Measurements from ENCODE around the gene OR2L2.

OR2L2 gene

GRCh38 chr1:248029770-248030169 lies at the start of gene OR2L2:
Gene OR2L2, plus strand, starts transcription at chr1:248030070. Its CDS starts 8,198 bp downstream, at chr1:248038268.
- Histone ChIP-seq H3K4me3 (ENCODE audit: low read depth in 1 of 2, low read length in 2 of 2) (no peak within 1 kb of the TSS), H3K27ac (ENCODE audit: low read length) (no peak within 1 kb of the TSS), H3K27me3 (ENCODE audit: low read depth, low read length) (no peaks in the 10 kb centered on the region), H3K9me3 (ENCODE audit: control insufficient read depth in 1 of 2, low read length in 2 of 2) (peaks cover 0 to 14% of the 10 kb centered on the region in 2 donors), H3K36me3 (ENCODE audit: control insufficient read depth in 1 of 2, insufficient read depth in 2 of 2, low read length in 2 of 2) (no peaks in the 10 kb centered on the region), H3K4me1 (ENCODE audit: control insufficient read depth in 1 of 2, insufficient read depth in 2 of 2, low read length in 2 of 2) (no peaks in the 10 kb centered on the region)

- Histone ChIP-seq H3K27me3 (ENCODE audit: low read depth, low read length) (no peaks in the 10 kb centered on the region), H3K27ac (ENCODE audit: low read length) (no peak overlapping the region), H3K9me3 (ENCODE audit: control insufficient read depth in 1 of 2, low read length in 2 of 2) (no peaks in the 10 kb centered on the region), H3K4me1 (ENCODE audit: control insufficient read depth in 1 of 2, insufficient read depth in 2 of 2, low read length in 2 of 2) (no peaks in the 10 kb centered on the region), H3K4me3 (ENCODE audit: low read depth in 1 of 2, low read length in 2 of 2) (no peak overlapping the region), H3K36me3 (ENCODE audit: control insufficient read depth in 1 of 2, insufficient read depth in 2 of 2, low read length in 2 of 2) (no peaks in the 10 kb centered on the region)
Observed at GRCh38 chr1:247992986-247993385, 36.9 kb upstream of the OR2L2 start.

DNA sequence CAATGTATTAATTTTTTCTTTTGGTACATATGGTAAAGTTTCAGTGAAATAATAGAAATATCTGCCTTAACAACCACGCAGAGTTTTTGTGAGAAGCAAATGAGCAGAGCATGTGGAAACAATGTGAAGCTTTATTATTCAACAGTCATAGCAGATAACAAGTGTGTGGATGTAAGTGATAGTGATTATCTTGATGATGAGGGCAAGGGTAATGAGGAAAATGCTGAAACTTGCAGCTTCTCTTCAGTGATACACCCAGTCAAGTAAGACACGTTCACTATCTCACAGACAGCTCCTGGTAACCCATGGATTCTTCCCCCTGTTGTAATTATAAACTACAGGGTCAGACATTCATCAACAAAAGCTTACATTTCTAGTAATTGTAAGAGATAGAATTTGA lies 31.1 kb upstream of the OR2L2 start:
- no peak overlapping the region for H3K4me3 ChIP-seq (ENCODE audit: low read depth in 1 of 2, low read length in 2 of 2)
- H3K36me3 ChIP-seq (ENCODE audit: control insufficient read depth in 1 of 2, insufficient read depth in 2 of 2, low read length in 2 of 2), result no peaks in the 10 kb centered on the region
- peaks cover 0 to 3% of the 10 kb centered on the region in 2 donors for H3K9me3 ChIP-seq (ENCODE audit: control insufficient read depth in 1 of 2, low read length in 2 of 2)
- H3K27ac ChIP-seq (ENCODE audit: low read length), result no peak overlapping the region
- H3K4me1 ChIP-seq (ENCODE audit: control insufficient read depth in 1 of 2, insufficient read depth in 2 of 2, low read length in 2 of 2), result no peaks in the 10 kb centered on the region
- H3K27me3 ChIP-seq (ENCODE audit: low read depth, low read length), result no peaks in the 10 kb centered on the region

DNA sequence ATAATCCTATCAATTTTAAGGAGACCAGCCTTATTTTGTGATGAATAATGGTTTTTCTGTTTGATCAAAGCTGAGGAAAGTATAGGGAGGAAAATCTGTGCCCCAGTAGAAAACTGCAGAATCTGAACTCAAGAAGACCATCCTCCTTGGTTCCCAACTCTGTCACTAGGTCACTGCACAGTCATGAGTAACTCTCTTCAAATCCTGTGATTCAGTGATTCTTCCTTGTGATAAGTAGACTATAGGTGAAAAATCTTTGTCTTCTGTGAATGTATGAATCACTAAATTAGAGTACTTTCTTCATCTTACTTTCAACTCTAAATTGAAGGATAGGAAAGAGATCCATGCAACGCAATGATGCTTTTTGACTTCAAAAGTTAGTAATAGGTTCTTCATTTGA lies 29.7 kb upstream of the OR2L2 start:
- Histone ChIP-seq H3K4me1 (ENCODE audit: control insufficient read depth in 1 of 2, insufficient read depth in 2 of 2, low read length in 2 of 2) (no peaks in the 10 kb centered on the region), H3K36me3 (ENCODE audit: control insufficient read depth in 1 of 2, insufficient read depth in 2 of 2, low read length in 2 of 2) (no peaks in the 10 kb centered on the region), H3K9me3 (ENCODE audit: control insufficient read depth in 1 of 2, low read length in 2 of 2) (peaks cover 0 to 3% of the 10 kb centered on the region in 2 donors), H3K27ac (ENCODE audit: low read length) (no peak overlapping the region), H3K27me3 (ENCODE audit: low read depth, low read length) (no peaks in the 10 kb centered on the region), H3K4me3 (ENCODE audit: low read depth in 1 of 2, low read length in 2 of 2) (no peak overlapping the region)

GRCh38 chr1:248007778-248008177 lies 22.1 kb upstream of the OR2L2 start:
- no peak overlapping the region for H3K27ac ChIP-seq (ENCODE audit: low read length)
- H3K9me3 ChIP-seq (ENCODE audit: control insufficient read depth in 1 of 2, low read length in 2 of 2), result peaks cover 0 to 20% of the 10 kb centered on the region in 2 donors
- no peaks in the 10 kb centered on the region for H3K36me3 ChIP-seq (ENCODE audit: control insufficient read depth in 1 of 2, insufficient read depth in 2 of 2, low read length in 2 of 2)
- H3K4me1 ChIP-seq (ENCODE audit: control insufficient read depth in 1 of 2, insufficient read depth in 2 of 2, low read length in 2 of 2), result no peaks in the 10 kb centered on the region
- H3K4me3 ChIP-seq (ENCODE audit: low read depth in 1 of 2, low read length in 2 of 2), result no peak overlapping the region
- no peaks in the 10 kb centered on the region for H3K27me3 ChIP-seq (ENCODE audit: low read depth, low read length)

DNA sequence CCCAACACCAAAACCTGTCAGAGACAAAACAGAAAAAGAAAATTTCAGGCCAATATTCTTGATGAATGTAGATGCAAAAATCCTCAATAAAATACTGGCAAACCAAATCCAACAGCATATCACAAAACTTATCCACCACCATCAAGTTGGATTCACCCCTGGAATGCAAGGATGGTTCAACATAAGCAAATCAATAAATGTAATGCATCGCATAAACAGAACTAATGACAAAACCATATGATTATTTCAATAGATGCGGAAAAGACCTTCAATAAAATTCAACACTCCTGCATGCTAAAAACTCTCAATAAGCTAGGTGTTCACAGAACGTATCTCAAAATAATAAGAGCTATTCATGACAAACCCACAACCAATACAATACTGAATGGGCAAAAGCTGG lies 20.2 kb upstream of the OR2L2 start:
- no peaks in the 10 kb centered on the region for H3K36me3 ChIP-seq (ENCODE audit: control insufficient read depth in 1 of 2, insufficient read depth in 2 of 2, low read length in 2 of 2)
- H3K4me1 ChIP-seq (ENCODE audit: control insufficient read depth in 1 of 2, insufficient read depth in 2 of 2, low read length in 2 of 2), result no peaks in the 10 kb centered on the region
- H3K9me3 ChIP-seq (ENCODE audit: control insufficient read depth in 1 of 2, low read length in 2 of 2), result peaks cover 0 to 17% of the 10 kb centered on the region in 2 donors
- no peak overlapping the region for H3K4me3 ChIP-seq (ENCODE audit: low read depth in 1 of 2, low read length in 2 of 2)
- no peaks in the 10 kb centered on the region for H3K27me3 ChIP-seq (ENCODE audit: low read depth, low read length)
- H3K27ac ChIP-seq (ENCODE audit: low read length), result no peak overlapping the region

DNA sequence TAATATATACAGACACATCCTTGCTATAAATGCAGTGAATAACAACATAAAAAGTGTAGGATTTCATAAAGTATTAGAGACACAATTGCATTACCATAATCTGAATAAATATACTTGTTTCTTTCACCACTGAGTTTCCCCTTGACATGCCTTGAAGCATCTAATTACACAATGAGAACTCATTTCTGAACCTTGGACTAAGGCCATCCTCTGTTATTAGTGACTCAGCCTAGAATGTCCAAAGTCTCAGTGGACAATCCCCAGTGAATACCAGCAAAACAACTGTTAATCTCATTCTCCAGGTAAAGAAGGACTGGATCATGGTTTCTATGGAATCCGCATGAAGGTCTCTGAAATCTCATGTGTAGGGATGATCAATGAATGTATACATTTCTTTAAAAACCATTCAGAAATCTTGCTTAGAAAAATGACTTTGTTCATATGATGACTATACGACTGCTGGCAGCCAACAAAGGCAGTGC lies 16.6 kb upstream of the OR2L2 start, which contains the start of gene OR2L5:
Gene OR2L5 (plus strand): TSS at position 432 of the 482 bp plus-strand sequence. CDS start 8,288 bp downstream, outside the sequence.
- Histone ChIP-seq H3K27me3 (ENCODE audit: low read depth, low read length) (no peaks in the 10 kb centered on the region), H3K9me3 (ENCODE audit: control insufficient read depth in 1 of 2, low read length in 2 of 2) (peaks cover 0 to 20% of the 10 kb centered on the region in 2 donors), H3K4me1 (ENCODE audit: control insufficient read depth in 1 of 2, insufficient read depth in 2 of 2, low read length in 2 of 2) (no peaks in the 10 kb centered on the region), H3K36me3 (ENCODE audit: control insufficient read depth in 1 of 2, insufficient read depth in 2 of 2, low read length in 2 of 2) (no peaks in the 10 kb centered on the region), H3K27ac (ENCODE audit: low read length) (no peak within 1 kb of the TSS), H3K4me3 (ENCODE audit: low read depth in 1 of 2, low read length in 2 of 2) (no peak within 1 kb of the TSS)

GRCh38 chr1:248015803-248016202 lies 14.1 kb upstream of the OR2L2 start:
- peaks cover 0 to 6% of the 10 kb centered on the region in 2 donors for H3K9me3 ChIP-seq (ENCODE audit: control insufficient read depth in 1 of 2, low read length in 2 of 2)
- H3K4me1 ChIP-seq (ENCODE audit: control insufficient read depth in 1 of 2, insufficient read depth in 2 of 2, low read length in 2 of 2), result no peaks in the 10 kb centered on the region
- no peaks in the 10 kb centered on the region for H3K36me3 ChIP-seq (ENCODE audit: control insufficient read depth in 1 of 2, insufficient read depth in 2 of 2, low read length in 2 of 2)
- no peaks in the 10 kb centered on the region for H3K27me3 ChIP-seq (ENCODE audit: low read depth, low read length)
- H3K27ac ChIP-seq (ENCODE audit: low read length), result no peak overlapping the region
- no peak overlapping the region for H3K4me3 ChIP-seq (ENCODE audit: low read depth in 1 of 2, low read length in 2 of 2)

- Histone ChIP-seq H3K4me3 (ENCODE audit: low read depth in 1 of 2, low read length in 2 of 2) (no peak overlapping the region), H3K36me3 (ENCODE audit: control insufficient read depth in 1 of 2, insufficient read depth in 2 of 2, low read length in 2 of 2) (no peaks in the 10 kb centered on the region), H3K27ac (ENCODE audit: low read length) (no peak overlapping the region), H3K9me3 (ENCODE audit: control insufficient read depth in 1 of 2, low read length in 2 of 2) (no peaks in the 10 kb centered on the region), H3K4me1 (ENCODE audit: control insufficient read depth in 1 of 2, insufficient read depth in 2 of 2, low read length in 2 of 2) (no peaks in the 10 kb centered on the region), H3K27me3 (ENCODE audit: low read depth, low read length) (no peaks in the 10 kb centered on the region)
Observed at GRCh38 chr1:248045209-248045608, 15.3 kb downstream of the OR2L2 start.

- Histone ChIP-seq H3K27ac (ENCODE audit: low read length) (no peak within 1 kb of the TSS), H3K4me3 (ENCODE audit: low read depth in 1 of 2, low read length in 2 of 2) (no peak within 1 kb of the TSS), H3K36me3 (ENCODE audit: control insufficient read depth in 1 of 2, insufficient read depth in 2 of 2, low read length in 2 of 2) (no peaks in the 10 kb centered on the region), H3K27me3 (ENCODE audit: low read depth, low read length) (no peaks in the 10 kb centered on the region), H3K9me3 (ENCODE audit: control insufficient read depth in 1 of 2, low read length in 2 of 2) (no peaks in the 10 kb centered on the region), H3K4me1 (ENCODE audit: control insufficient read depth in 1 of 2, insufficient read depth in 2 of 2, low read length in 2 of 2) (no peaks in the 10 kb centered on the region)
Observed at GRCh38 chr1:248046536-248046935, 16.7 kb downstream of the OR2L2 start, which contains the start of gene OR2L3. Gene OR2L3, plus strand, starts transcription at chr1:248046836. Its CDS starts 13,846 bp downstream, at chr1:248060682.

GRCh38 chr1:248047008-248047407 lies 17.1 kb downstream of the OR2L2 start:
- Histone ChIP-seq H3K4me3 (ENCODE audit: low read depth in 1 of 2, low read length in 2 of 2) (no peak overlapping the region), H3K36me3 (ENCODE audit: control insufficient read depth in 1 of 2, insufficient read depth in 2 of 2, low read length in 2 of 2) (no peaks in the 10 kb centered on the region), H3K27ac (ENCODE audit: low read length) (no peak overlapping the region), H3K27me3 (ENCODE audit: low read depth, low read length) (no peaks in the 10 kb centered on the region), H3K4me1 (ENCODE audit: control insufficient read depth in 1 of 2, insufficient read depth in 2 of 2, low read length in 2 of 2) (no peaks in the 10 kb centered on the region), H3K9me3 (ENCODE audit: control insufficient read depth in 1 of 2, low read length in 2 of 2) (no peaks in the 10 kb centered on the region)

DNA sequence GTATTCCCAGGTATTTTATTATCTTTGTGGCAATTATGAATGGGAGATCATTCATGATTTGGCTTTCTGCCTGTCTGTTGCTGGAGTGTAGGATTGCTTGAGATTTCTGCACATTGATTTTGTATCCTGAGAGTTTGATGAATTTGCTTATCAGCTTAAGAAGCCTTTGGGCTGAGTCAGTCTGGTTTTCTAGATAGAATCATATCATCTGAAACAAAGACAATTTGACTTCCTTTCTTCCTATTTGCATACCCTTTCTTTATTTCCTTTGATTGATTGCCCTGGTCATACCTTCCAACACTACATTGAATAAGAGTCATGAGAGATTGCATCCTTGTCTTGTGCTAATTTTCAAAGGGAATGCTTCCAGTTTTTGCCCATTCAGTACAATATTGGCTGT lies 24.8 kb downstream of the OR2L2 start:
- no peaks in the 10 kb centered on the region for H3K4me1 ChIP-seq (ENCODE audit: control insufficient read depth in 1 of 2, insufficient read depth in 2 of 2, low read length in 2 of 2)
- no peaks in the 10 kb centered on the region for H3K27me3 ChIP-seq (ENCODE audit: low read depth, low read length)
- no peak overlapping the region for H3K27ac ChIP-seq (ENCODE audit: low read length)
- H3K4me3 ChIP-seq (ENCODE audit: low read depth in 1 of 2, low read length in 2 of 2), result no peak overlapping the region
- no peaks in the 10 kb centered on the region for H3K9me3 ChIP-seq (ENCODE audit: control insufficient read depth in 1 of 2, low read length in 2 of 2)
- no peaks in the 10 kb centered on the region for H3K36me3 ChIP-seq (ENCODE audit: control insufficient read depth in 1 of 2, insufficient read depth in 2 of 2, low read length in 2 of 2)
